Caco-2 (cell line): ENCODE measurements around the gene SLBP. TPM values are rescaled to one million over a fixed set of nuclear protein-coding genes. Genes with fewer than 3 reads are reported as not detected.

ENCODE experiments used
- BruUV-seq: library from RNA; stranded (reverse); fragments of 400-500 nt; replicated peaks from 2 replicates; lab custom pipeline; 2021; lab: Mats Ljungman, UMichigan
- CTCF ChIA-PET: fragments of 300-600 bp; sonication (Branson Sonifier 250); formaldehyde crosslinking; loops from one replicate; lab custom pipeline; 2022; ENCODE audit warnings: antibody characterized with exemption; lab: Charles Lee
- POLR2A ChIA-PET: fragments of 300-600 bp; sonication (Branson Sonifier 250); formaldehyde crosslinking; loops from one replicate; lab custom pipeline; 2022; ENCODE audit warnings: antibody characterized with exemption; lab: Charles Lee
- DNase-seq, 2 experiments: peaks; one replicate each; pipeline versions ENCODE4 v3.0.0 to v3.0.0-alpha.2; 2020 to 2022
- H3K27me3 ChIP-seq: replicated peaks from 2 replicates; pipeline ENCODE4 v1.6.0; 2011; ENCODE audit warnings: low read length; ENCODE audit not compliant: control insufficient read depth, insufficient read depth
- H3K36me3 ChIP-seq: 2 replicates; pipeline ENCODE4 v1.5.1; 2011; ENCODE audit warnings: low read length; ENCODE audit not compliant: control insufficient read depth, insufficient read depth
- H3K4me1 ChIP-seq: fragments of 250-450 bp; sonication (Bioruptor Pico); 2 replicates; pipeline ENCODE4 v1.5.1; 2020; ENCODE audit warnings: mild to moderate bottlenecking
- H3K4me3 ChIP-seq: 2 replicates; pipeline ENCODE4 v1.5.1; 2011; ENCODE audit warnings: low read depth, mild to moderate bottlenecking, control low read depth, low read length
- H3K9me3 ChIP-seq: fragments of 250-450 bp; sonication (Bioruptor Pico); 2 replicates; pipeline ENCODE4 v1.5.1; 2020; ENCODE audit warnings: mild to moderate bottlenecking, moderate library complexity
- H3K27ac Mint-ChIP-seq: one replicate; pipeline ENCODE4 v1.8.0; 2022; ENCODE audit warnings: mixed read lengths; ENCODE audit not compliant: unreplicated experiment
- H3K27me3 Mint-ChIP-seq: one replicate; pipeline ENCODE4 v1.8.0; 2022; ENCODE audit warnings: mixed read lengths; ENCODE audit not compliant: insufficient read depth, unreplicated experiment
- H3K36me3 Mint-ChIP-seq: one replicate; pipeline ENCODE4 v1.8.0; 2022; ENCODE audit warnings: mild to moderate bottlenecking, mixed read lengths; ENCODE audit not compliant: insufficient read depth, unreplicated experiment
- H3K4me1 Mint-ChIP-seq: one replicate; pipeline ENCODE4 v1.8.0; 2022; ENCODE audit warnings: low read depth, mixed read lengths; ENCODE audit not compliant: unreplicated experiment
- H3K4me3 Mint-ChIP-seq: one replicate; pipeline ENCODE4 v1.8.0; 2022; ENCODE audit warnings: mild to moderate bottlenecking, moderate library complexity, mixed read lengths; ENCODE audit not compliant: unreplicated experiment
- H3K9me3 Mint-ChIP-seq: one replicate; pipeline ENCODE4 v1.8.0; 2022; ENCODE audit warnings: mixed read lengths; ENCODE audit not compliant: unreplicated experiment
- intact Hi-C: fragments of 100-400 bp; cut with micrococcal nuclease; formaldehyde crosslinking; loops from one replicate; pipeline ENCODE4 v1.10.0; 2022; ENCODE audit not compliant: unreplicated experiment
- total RNA-seq: library from RNA; stranded (reverse); gene quantifications from 2 replicates; pipeline ENCODE4 v1.2.3, GENCODE V29; 2022
- TF ChIP-seq, protein P1 (sequence below), 2 experiments: fragments of 200-600 bp in 1 of 2; IDR thresholded peaks; 1 replicate in 1 of 2; 2 replicates in 1 of 2; pipeline versions ENCODE4 v1.5.1 to v1.8.0; 2011 to 2022; ENCODE audit warnings: antibody characterized with exemption in 1 of 2, control low read depth in 1 of 2, inconsistent platforms in 1 of 2, low read depth in 1 of 2, low read length in 1 of 2, mild to moderate bottlenecking in 1 of 2, moderate library complexity in 1 of 2; ENCODE audit not compliant: insufficient read depth in 1 of 2, severe bottlenecking in 1 of 2, unreplicated experiment in 1 of 2

The SLBP gene
- total RNA-seq, 1 experiment from 2014 or later, result 116 TPM

DNA sequence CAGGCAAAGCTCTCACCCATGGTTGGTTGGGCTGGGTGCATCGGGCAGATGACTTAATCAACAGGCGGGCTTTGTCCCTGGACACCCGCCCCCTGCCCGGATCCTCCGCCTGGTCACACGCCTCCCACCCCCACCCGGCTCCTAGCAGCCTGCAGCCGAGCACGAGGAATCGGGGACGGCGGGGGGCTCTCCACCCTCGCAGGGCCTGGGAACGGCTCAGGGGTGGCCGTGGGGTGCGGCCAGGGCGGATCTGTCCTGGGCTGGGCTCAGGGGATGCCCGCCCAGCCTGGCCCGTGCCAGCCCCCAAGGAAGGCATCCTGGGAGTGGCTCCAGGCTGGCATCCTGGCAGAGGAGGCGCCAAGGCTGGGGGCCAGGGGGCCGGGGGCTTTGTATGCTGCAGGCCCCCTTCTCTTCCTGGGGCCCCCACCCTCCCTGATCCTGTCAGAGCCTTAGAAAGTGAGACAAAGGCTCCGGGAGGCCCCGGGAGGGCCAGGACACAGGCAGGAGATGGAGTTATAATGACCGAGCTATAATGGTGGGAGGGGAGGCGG, 48.5 kb upstream of the SLBP start:
- Mint-ChIP-seq H3K27me3 (no peaks in the 10 kb centered on the region), H3K4me3 (no peak overlapping the region)
- no peaks in the 10 kb centered on the region for H3K9me3 ChIP-seq

DNA sequence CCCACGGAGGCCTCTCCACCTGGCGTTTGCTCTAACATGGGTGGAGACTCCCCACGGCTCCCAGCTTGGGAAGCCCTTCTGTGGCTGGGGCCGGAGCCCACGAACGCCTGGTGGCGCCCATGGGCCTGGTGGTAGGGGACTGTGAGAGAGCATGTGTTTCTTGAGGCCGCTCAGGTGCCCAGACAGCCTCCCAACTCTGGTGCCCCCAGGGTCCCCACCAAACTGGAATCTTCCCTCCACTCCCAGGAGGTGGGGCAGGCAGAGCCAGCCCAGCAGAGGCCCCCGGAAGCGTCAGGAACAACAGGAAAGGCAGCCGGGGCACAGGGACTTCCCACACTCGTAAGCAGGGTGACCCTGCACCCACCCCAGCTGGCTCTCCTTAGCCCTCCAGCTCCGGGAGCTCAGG, 47.7 kb upstream of the SLBP start:
- DNase-seq, result no peak
- H3K4me1 Mint-ChIP-seq, result no peaks in the 10 kb centered on the region
- TF ChIP-seq, protein P1, sequence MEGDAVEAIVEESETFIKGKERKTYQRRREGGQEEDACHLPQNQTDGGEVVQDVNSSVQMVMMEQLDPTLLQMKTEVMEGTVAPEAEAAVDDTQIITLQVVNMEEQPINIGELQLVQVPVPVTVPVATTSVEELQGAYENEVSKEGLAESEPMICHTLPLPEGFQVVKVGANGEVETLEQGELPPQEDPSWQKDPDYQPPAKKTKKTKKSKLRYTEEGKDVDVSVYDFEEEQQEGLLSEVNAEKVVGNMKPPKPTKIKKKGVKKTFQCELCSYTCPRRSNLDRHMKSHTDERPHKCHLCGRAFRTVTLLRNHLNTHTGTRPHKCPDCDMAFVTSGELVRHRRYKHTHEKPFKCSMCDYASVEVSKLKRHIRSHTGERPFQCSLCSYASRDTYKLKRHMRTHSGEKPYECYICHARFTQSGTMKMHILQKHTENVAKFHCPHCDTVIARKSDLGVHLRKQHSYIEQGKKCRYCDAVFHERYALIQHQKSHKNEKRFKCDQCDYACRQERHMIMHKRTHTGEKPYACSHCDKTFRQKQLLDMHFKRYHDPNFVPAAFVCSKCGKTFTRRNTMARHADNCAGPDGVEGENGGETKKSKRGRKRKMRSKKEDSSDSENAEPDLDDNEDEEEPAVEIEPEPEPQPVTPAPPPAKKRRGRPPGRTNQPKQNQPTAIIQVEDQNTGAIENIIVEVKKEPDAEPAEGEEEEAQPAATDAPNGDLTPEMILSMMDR (IDR thresholded peaks at IDR 0.05; ENCODE audit: insufficient read depth in 1 of 2, low read depth in 1 of 2, low read length in 1 of 2, severe bottlenecking in 1 of 2, unreplicated experiment in 1 of 2), result no peak
- no peaks in the 10 kb centered on the region for H3K36me3 Mint-ChIP-seq
- POLR2A ChIA-PET, result no interaction called here
- H3K9me3 Mint-ChIP-seq, result no peaks in the 10 kb centered on the region
- BruUV-seq, result no TSS peak
- H3K9me3 ChIP-seq, result no peaks in the 10 kb centered on the region
- no peaks in the 10 kb centered on the region for H3K27me3 ChIP-seq
- H3K4me1 ChIP-seq, result peaks cover 13% of the 10 kb centered on the region; the same call in 1 of the 2 replicates
- CTCF ChIA-PET, result interaction anchor here (0.6 to 1.8 kb wide), 3 partner anchors 8 to 1250 kb away, joined by 3 to 9 read pairs (median 5); no protein-coding TSS in a partner anchor
- peak overlapping the region; percentile 23 for H3K27ac Mint-ChIP-seq
- no peak overlapping the region for H3K4me3 Mint-ChIP-seq
- no peaks in the 10 kb centered on the region for H3K27me3 Mint-ChIP-seq
- intact Hi-C loops, result no loop called here
- no peaks in the 10 kb centered on the region for H3K36me3 ChIP-seq
- H3K4me3 ChIP-seq, result no peak overlapping the region

More for the DNA sequence above, 48.5 kb upstream of the SLBP start:
- H3K4me3 ChIP-seq, result no peak overlapping the region
- POLR2A ChIA-PET, result no interaction called here
- Mint-ChIP-seq H3K4me1 (peaks cover 3% of the 10 kb centered on the region), H3K27ac (no peak overlapping the region), H3K36me3 (no peaks in the 10 kb centered on the region), H3K9me3 (no peaks in the 10 kb centered on the region)
- no peak for DNase-seq
- BruUV-seq, result no TSS peak
- no peaks in the 10 kb centered on the region for H3K36me3 ChIP-seq
- TF ChIP-seq, protein P1 (IDR thresholded peaks at IDR 0.05; ENCODE audit: insufficient read depth in 1 of 2, low read depth in 1 of 2, low read length in 1 of 2, severe bottlenecking in 1 of 2, unreplicated experiment in 1 of 2), result no peak
- peaks cover 16% of the 10 kb centered on the region for H3K4me1 ChIP-seq
- CTCF ChIA-PET, result no interaction called here
- intact Hi-C loops, result no loop called here
- no peaks in the 10 kb centered on the region for H3K27me3 ChIP-seq

DNA sequence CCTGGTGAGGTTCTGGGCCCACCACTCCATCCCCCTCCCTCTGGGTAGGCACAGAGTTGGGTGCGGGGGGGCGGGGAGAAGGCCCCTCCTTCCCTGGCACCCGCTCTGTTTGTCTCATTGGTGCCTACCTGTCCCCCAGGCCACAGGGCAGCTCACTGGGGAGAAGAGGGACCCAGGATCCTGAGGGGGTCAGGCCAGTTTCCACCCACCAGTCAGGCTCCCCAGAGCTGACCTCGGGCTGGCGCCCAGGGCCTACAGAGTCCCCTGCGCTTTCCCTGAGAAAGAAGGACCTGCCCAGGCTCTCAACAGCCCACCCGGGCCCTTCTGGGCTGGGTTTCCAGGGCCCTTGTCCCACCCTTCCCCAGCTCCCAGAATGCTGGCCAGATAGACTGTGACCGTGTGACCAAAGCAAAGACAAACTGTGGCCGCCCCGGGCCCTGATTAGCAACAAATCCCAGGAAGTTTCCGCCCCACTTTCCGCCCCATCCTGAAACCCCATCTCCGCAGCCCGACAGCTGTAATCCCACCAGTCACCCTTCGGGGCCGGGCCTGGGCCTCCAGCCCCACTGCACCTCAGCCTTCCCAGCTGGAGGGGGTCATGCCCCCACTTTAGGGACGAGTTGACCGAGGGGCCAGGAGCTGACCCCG, 47.2 kb upstream of the SLBP start:
- H3K36me3 ChIP-seq, result no peaks in the 10 kb centered on the region
- H3K9me3 ChIP-seq, result no peaks in the 10 kb centered on the region
- H3K4me3 ChIP-seq, result no peak overlapping the region
- Mint-ChIP-seq H3K27ac (peak overlapping the region; percentile 23), H3K27me3 (no peaks in the 10 kb centered on the region), H3K9me3 (no peaks in the 10 kb centered on the region), H3K36me3 (no peaks in the 10 kb centered on the region), H3K4me1 (no peaks in the 10 kb centered on the region), H3K4me3 (no peak overlapping the region)
- no TSS peak for BruUV-seq
- TF ChIP-seq, protein P1 (IDR thresholded peaks at IDR 0.05; ENCODE audit: insufficient read depth in 1 of 2, low read depth in 1 of 2, low read length in 1 of 2, severe bottlenecking in 1 of 2, unreplicated experiment in 1 of 2), result no peak
- ChIA-PET POLR2A (no interaction called here), CTCF (interaction anchor here (0.6 to 1.8 kb wide), 4 partner anchors 8 to 1250 kb away, joined by 3 to 9 read pairs (median 4); no protein-coding TSS in a partner anchor)
- H3K4me1 ChIP-seq, result peaks cover 13% of the 10 kb centered on the region; the same call in 1 of the 2 replicates
- no peaks in the 10 kb centered on the region for H3K27me3 ChIP-seq
- DNase-seq, result no peak
- intact Hi-C loops, result no loop called here
